Medulla oblongata (tissue), 1 donor: ENCODE data around the gene NTRK2.

ENCODE experiments used
- DNase-seq: peaks from one replicate; pipeline ENCODE4 v3.0.0-alpha.2; 2015; ENCODE audit errors: extremely low spot score

NTRK2 gene

DNA sequence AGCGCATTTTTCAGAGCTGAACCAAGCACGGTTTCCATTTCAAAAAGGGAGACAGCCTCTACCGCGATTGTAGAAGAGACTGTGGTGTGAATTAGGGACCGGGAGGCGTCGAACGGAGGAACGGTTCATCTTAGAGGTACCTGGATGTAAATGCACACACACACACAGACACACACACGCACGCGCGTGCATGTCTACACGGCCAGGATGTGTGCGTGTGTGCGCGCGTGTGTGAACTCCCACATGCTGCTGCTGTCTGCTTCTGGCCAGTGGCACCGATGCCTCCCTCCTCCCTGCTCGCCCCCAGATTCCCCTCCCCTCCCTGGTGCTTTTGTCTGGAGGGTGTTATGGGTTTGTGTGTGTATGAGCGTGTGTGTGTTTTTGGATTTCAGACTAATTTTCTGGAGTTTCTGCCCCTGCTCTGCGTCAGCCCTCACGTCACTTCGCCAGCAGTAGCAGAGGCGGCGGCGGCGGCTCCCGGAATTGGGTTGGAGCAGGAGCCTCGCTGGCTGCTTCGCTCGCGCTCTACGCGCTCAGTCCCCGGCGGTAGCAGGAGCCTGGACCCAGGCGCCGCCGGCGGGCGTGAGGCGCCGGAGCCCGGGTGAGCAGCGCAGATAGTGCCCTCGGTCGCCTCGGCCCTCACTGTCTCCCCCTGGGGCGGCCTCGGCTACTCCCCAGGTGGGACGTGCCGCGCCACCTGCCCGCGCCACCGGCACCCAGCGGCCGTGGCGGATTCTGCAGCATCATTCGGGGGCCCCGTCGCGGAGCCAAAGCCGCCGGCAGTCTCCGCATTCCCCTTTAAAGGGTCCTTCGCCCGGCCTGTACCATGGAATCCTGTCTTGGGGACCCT is at the start of gene NTRK2:
NTRK2 (plus strand) TSS at position 442 of the 850 bp plus-strand sequence. CDS start 1,020 bp downstream, outside the sequence.
- peak; percentile 62 for DNase-seq

DNA sequence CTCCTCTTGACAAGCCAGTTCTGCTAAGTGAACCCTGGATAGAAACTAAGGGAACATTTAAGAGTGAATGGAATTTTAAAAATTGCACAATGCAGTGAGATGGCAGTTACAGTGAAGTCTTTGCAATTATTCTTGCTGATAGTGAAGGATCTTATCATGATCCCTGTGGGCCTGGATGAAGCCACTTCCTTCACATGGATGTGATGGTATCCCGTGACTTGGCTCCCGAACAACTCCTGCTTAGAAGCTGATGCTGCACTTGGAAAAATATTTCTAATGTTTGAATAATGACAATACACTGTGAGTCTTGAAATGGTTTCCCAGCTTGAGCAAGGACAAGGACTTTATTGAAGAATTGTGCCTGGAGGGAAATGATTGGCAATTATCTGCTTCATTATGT is 49.2 kb upstream of the NTRK2 start:
- no peak for DNase-seq

DNA sequence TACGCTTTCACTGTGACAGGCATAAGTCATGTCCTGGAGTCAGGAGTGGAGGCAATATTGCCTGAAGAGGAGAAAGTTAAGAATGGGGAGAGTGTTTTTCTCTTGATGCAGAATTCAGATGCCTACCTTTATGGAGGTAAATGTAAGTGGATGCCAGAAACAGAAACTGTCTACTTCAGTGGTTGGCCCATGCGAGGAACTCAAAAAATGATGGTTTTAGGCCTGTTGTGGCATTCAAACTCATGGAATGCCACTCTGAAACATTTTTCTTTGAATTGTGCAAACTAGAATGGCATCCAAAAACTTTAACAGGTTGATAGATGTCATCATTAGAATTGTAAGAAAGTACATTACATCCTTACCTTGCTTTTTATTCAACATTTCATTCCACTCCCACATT is 47.7 kb upstream of the NTRK2 start:
- DNase-seq: no peak

DNA sequence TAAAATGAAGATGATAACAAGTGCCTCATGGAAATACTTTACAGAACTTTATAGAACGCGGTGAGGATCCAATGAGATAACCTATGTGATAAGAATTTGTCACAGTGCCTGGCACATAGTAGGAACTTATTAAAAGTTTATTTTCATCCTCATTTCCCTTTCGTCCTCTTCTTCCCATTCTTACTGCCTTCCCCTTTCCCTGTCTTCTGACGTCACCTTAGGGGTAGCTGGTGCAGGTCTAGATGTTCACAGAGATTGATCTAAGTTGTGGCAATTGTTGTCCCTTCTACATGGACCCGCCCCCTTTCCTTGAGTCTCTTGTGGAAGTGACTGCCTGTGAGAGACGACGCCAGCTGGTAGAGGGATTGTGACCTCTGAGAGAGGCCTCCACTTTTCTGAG is 46.5 kb upstream of the NTRK2 start:
- no peak for DNase-seq

DNA sequence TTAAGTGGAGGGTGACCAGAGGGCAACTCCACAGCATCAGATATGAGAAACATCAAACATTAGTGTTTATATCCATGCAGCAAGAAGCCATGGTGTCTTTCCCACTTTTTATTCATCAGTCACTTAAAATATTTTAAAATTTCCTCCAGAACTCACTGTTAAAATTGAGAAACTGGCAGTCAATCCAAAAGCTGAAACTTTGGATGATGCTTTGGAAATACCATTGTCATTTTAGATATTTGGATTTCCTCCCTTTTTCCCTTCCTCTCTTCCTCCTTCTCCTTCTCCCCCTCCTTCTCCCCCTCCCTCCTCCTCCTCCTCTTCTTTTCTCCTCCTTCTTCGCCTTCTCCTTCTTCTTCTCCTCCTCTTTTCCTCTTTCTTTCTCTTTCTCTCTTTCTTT is 33.1 kb upstream of the NTRK2 start:
- no peak for DNase-seq

DNA sequence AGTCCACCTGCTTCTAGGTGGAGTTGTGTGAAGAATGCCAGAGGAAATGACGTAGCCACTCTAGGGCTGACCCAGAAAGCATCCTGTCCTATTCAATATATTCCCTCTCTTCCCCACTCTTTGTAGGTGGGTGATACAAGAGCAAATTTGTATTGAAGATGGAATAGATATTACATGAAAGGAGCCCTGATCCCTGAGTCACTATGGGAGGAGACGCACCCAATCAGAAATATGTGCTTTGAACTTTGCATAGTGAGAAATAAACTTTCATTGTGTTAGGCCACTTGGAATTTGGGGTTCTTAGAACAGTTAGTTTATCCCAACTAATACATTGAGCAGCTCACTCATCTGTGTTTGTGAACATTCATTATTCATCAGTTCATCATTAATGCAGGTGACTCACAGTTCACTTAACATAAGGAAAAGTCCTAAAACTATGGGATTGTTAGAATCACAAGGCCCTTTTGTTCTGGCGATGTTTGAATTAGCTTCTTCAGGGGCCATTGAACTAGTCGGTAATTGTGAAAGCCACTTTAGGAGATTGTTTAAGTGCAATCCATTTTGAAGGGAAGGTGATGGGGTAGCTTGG is 26.9 kb upstream of the NTRK2 start:
- DNase-seq: no peak

DNA sequence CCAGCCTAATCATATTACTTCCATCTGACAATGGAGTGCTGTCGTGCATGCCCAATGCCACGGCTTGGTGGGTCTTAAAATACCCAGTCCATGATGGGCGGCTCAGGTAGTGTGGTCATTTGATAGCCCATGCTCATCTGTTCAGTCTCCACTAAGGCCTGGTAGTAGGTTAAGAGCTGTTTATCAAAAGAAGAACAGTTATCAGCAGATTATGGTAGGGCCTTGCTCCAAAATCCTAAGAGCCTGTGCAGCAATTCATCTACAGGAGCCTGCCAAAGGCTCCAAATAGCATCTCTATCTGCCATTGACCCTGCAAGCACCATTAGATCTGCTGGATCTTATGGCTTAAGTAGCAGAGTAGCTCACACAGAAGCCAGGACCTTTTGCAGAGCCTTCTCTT is 21.8 kb upstream of the NTRK2 start:
- DNase-seq: no peak

DNA sequence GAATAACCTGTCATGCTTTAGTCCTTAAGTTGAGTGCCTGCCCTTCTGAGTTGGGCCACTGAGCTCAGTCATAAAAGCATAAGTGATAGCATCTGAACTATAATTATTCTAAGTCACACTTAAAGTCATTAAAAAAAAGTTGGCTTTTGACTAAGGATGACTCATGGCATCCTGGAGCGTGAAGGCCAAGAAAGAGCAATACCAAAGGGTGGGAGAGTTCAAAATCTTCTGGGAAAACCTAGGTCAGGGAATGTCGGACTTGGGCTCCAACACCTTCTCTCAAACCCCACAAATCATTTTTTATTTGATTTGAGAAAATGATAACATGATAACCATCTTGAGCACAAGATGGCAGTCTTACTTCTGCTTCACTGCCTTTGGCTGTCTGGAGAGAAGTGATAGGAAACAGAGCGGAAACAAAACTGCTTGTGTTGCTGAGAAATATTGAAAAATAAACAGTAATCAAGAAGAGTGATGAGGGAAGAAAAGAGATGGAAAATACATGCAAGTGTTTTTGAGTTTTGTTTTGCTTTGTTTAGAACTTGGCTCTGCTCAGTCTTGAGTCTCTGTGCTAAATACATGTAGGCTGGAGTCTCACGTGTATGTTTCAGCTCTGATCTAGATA is 16.9 kb upstream of the NTRK2 start:
- DNase-seq: peak; percentile 18

DNA sequence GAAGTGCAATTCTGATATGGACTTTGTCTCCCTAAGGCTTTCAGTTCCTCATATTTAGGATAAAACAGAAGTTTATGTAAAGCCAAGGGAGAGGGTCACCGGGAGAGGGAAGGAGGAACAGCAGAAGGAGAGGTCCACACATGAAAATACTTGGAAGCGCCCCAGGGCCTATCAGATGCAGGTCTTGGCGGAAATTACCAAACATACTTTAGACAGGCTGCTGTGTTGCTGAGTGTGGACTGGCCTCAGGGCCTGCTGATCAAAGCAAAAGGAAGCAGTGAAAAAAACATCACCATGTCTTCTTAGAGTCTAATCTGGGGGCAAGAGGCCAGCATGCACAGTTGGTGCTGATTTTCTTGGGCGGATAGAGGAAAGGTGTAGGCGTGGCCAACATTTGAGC is 14.1 kb upstream of the NTRK2 start:
- DNase-seq: no peak

DNA sequence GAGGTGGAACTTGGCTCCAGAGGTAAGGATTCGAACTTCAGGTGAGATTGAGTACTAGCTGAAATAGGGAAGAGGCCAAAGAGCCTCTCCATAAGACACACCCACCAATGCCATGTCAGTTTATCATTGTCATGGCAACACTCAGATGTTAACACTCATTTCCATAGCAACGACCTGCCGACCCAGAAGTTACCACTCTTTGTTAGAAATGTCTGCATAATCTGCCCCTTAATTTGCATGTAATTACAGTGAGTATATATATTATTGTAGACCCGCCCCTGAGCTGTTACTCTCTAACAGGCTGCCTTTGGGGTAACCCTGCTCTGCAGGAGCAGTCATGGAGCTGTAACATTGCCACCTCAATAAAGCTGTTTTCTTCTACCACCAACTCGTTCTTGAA is 10.2 kb upstream of the NTRK2 start:
- no peak for DNase-seq

DNA sequence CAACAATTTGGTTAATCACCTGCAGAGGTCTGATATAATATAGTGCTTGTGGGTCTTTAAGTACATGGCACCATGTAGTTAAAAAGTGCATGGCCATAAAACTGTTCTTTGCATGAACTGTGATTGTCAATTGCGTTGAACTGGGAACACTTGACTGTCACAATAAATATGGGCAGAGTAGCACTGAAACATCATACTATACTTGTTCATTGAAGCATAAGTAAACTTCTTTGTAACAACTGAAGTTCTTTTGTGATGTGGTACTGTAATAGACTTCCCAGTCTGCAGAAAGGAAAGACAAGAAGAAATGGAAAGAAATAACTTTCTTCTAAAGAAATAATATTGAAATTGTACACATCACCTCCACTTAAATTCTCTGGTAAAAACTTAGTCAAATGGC is 9.8 kb upstream of the NTRK2 start:
- DNase-seq: no peak

DNA sequence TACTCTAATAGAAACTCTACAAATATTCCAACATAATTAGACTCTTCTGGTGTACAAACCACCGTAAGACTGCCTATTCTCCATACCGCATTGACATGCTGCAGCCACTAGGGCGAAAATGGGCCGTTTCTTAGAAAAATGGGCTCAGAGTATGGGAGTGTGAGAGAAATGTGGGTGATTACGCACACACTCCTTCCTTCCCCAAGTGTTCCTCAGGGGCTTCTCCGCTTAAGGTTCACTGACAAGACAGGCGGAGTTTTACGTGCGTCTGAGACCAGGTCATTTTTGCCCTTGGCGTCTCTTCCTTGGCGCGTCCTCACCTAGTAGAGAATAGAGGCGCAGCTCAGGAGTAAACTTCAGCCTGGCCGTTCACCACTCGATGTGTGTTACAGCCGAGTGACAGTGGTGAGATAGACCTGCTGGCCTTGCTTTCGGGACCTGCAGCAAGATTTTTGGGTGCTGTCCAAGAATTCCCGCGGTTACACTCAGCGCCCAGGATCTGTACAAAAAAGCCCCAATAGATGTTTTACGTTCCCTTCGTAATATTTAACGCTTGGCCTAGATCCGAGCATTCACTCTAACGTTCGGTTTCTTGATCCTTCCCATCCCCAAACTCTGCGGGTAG is 1.8 kb upstream of the NTRK2 start:
- peak; percentile 45 for DNase-seq

DNA sequence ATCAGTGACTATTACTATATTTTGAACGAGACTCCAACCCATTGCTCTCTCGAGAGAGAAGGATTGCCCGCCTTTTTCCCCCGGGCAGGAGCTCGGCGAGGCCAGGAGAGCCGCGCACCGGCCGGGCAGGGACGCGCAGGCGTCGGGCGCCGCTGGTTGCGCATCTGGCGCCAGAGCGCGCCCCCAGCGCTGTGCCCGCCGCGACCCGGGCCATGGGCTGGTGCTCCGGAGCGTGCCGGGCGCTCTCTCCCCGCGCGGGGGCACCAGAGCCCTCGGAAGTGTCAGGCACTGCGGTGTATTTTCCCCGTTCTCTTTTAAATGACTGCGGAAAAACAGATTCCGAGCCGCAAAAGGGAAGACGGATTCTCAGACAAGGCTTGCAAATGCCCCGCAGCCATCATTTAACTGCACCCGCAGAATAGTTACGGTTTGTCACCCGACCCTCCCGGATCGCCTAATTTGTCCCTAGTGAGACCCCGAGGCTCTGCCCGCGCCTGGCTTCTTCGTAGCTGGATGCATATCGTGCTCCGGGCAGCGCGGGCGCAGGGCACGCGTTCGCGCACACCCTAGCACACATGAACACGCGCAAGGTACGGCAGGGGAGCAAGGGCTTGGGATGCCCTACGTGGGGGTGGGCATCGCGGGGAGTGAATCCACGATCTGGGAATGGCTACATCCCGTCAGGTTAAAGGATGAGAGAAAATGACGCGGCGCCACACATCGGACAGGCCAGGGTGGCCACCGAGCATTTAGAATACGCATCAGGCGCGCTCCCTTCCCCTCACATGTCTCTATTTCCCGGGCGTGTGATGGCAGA is 1.1 kb upstream of the NTRK2 start:
- peak; percentile 92 for DNase-seq

DNA sequence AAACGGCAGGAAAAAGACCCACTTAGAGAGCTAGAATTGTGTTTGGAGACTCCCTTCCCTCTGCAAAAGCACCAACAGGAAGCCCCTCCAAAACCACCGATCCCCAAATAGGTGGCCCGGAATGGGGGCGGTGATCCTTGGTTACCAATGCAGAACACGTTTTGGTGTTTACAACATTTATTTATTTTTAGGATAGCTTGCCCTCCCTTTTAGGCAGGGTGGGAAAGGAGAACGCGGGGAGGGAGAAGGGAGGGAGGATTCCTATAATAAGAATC is 579 bp upstream of the NTRK2 start:
- peak; percentile 45 for DNase-seq

DNA sequence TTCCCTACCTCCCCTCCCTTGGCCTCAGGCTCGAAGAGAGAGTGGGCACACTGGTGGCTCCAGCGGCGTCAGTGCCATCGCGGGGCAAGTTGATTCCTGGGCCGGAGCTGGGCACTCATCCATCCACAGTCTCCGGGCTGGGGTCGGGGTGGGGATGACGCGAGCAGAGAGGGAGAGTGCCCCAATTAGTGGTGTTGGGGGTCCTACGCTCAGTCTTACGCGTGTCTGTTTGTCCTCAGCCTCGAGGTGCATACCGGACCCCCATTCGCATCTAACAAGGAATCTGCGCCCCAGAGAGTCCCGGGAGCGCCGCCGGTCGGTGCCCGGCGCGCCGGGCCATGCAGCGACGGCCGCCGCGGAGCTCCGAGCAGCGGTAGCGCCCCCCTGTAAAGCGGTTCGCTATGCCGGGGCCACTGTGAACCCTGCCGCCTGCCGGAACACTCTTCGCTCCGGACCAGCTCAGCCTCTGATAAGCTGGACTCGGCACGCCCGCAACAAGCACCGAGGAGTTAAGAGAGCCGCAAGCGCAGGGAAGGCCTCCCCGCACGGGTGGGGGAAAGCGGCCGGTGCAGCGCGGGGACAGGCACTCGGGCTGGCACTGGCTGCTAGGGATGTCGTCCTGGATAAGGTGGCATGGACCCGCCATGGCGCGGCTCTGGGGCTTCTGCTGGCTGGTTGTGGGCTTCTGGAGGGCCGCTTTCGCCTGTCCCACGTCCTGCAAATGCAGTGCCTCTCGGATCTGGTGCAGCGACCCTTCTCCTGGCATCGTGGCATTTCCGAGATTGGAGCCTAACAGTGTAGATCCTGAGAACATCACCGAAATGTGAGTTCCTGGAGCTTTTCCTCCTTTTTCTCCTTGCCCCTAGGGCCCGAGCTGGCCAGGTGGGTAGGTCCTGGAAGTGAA is 861 bp downstream of the NTRK2 start:
- peak; percentile 44 for DNase-seq

DNA sequence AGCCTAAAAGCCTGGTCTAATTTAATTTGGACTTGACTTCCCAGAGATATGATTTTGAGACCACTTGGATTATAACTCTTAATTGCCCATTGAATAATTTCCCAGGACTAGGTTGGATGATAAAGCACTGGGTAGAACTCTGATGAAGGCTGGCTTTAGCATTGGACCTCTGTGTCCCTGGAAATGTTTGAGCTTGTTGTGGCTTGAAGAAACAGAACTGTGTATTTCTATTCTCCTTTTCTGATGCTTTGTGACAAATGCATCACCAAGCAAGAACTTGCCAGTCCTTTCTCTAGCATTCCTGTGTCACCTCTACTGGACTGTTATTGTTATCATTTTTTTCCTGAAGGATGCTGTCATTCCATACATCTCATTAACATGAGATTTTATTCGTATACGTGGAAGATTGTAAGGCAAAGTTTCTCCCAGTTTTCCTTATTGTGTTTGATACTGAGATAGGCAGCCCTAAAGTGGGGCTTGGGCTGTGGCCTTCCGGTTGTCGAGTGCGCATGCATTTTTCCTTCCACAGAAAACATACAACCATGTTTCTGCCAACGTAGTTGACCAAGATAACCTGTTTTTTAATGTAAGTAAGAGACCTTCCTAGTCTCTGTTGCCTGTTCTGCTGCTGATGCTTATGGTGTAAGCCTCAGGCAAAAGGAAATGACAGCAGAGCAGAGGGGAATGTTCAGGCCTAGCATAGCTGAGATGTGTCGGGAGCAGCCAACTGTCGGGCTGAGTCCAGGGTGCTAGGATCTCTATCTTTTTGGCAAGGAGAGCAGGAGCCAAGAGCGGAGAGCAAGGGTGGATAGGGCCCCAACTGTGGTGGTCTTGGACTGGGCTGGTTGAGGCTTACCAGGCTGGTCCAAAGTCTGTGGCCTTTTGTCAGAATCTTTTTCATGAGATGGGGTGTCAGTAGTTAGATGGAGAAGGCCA is 2.3 kb downstream of the NTRK2 start:
- DNase-seq: peak; percentile 56

DNA sequence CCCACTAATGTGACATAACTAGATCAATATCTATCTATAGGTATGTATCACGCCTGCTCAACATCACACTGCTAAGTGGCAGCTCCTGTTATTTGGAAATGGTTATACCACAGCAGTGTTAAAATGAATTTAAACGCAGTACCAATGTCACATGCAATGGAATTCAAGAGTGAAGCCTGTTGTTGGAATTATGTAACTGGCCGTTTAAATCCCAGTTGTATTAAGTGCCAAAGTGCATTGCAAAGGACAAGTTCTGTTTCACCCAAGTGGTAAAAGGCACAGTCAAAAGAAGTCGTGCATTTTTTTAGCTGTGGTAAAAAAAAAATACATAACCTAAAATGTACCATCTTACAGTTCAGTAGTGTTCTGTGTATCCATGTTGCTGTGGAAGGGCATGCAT is 4.3 kb downstream of the NTRK2 start:
- DNase-seq: no peak

DNA sequence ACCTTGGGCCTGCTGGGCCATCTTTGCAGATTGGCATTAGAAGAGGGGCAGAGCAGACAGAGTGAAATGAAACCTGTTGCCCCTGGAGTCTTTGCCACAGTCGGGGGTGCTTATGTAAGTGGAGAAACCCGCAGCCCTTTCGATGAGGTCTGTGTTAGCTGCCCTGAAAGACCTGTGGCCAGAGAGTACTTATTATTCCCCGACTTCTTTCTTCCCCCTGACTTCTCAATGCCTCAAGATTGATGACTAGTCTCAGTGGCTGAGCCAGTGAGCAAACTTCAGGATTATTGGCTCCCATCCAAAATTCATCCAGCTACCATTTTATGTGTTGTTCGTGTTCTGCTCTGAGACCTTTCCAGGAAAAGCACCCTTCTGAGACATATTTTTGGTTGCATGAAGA is 7.6 kb downstream of the NTRK2 start:
- DNase-seq: peak; percentile 60

DNA sequence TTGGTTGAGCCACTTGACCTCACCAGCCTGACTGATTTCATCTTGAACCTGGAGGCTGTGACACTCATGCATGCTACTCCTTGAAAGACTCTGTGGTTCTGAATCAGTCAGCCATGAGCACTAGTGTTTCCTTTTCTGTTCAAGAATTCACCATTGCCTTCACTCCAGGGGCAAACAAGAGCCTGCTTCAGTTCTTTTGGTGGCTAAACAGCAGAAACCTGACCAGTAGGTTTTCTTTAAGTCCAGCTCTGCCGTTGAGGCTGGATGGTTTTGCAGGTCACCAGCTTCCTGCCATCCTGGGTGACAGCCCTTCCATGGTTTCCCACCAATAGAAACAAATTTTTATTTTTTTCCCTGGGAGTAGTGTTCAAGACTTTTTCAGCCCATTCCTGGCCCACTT is 10.0 kb downstream of the NTRK2 start:
- DNase-seq: no peak
